GM18517 (cell line): ENCODE data around the gene DENND10.
A peak's percentile ranks its signal among the peaks of the same experiment; 100 is the strongest.
"Not testable (repeated sequence)": the region's sequence is repeated elsewhere in the genome, so short reads cannot be mapped to it uniquely, and the experiment has no call there.

Experiments
- ATAC-seq: cut with Tn5 transposase; IDR thresholded peaks from one replicate; pipeline ENCODE4 v1.9.1; 2021; ENCODE audit warnings: mild to moderate bottlenecking, moderate library complexity; ENCODE audit not compliant: unreplicated experiment

The DENND10 gene

GRCh38 chr10:119129721-119130120 is 25.8 kb downstream of the DENND10 start:
- ATAC-seq, result no peak

- peak; percentile 58 for ATAC-seq
Measured at GRCh38 chr10:119131512-119132240, 27.8 kb downstream of the DENND10 start.

GRCh38 chr10:119132521-119133345 is 28.8 kb downstream of the DENND10 start:
- ATAC-seq, result no peak

- no peak for ATAC-seq
Measured at GRCh38 chr10:119133949-119134348, 30.0 kb downstream of the DENND10 start.

GRCh38 chr10:119135513-119135881 is 31.6 kb downstream of the DENND10 start:
- no peak for ATAC-seq

GRCh38 chr10:119136084-119136483 is 32.2 kb downstream of the DENND10 start:
- no peak for ATAC-seq

GRCh38 chr10:119137878-119138277 is 34.0 kb downstream of the DENND10 start:
- ATAC-seq, result not testable (repeated sequence)

- ATAC-seq, result no peak
Measured at GRCh38 chr10:119138346-119139306, 34.7 kb downstream of the DENND10 start.

- no peak for ATAC-seq
Measured at GRCh38 chr10:119139464-119140067, 35.7 kb downstream of the DENND10 start.

GRCh38 chr10:119140603-119141245 is 36.8 kb downstream of the DENND10 start:
- no peak for ATAC-seq

GRCh38 chr10:119143657-119144056 is 39.7 kb downstream of the DENND10 start:
- no peak for ATAC-seq

- ATAC-seq, result no peak
Measured at GRCh38 chr10:119149157-119149556, 45.2 kb downstream of the DENND10 start.

GRCh38 chr10:119149729-119150128 is 45.8 kb downstream of the DENND10 start:
- no peak for ATAC-seq

- ATAC-seq, result not testable (repeated sequence)
Measured at GRCh38 chr10:119151601-119152000, 47.7 kb downstream of the DENND10 start.

GRCh38 chr10:119153041-119153440 is 49.1 kb downstream of the DENND10 start:
- ATAC-seq, result no peak

- no peak for ATAC-seq
Measured at GRCh38 chr10:119153661-119154060, 49.7 kb downstream of the DENND10 start.

- no peak for ATAC-seq
Measured at GRCh38 chr10:119159332-119159731, 55.4 kb downstream of the DENND10 start.

GRCh38 chr10:119161680-119162451 is 58.0 kb downstream of the DENND10 start:
- ATAC-seq, result no peak

- no peak for ATAC-seq
Measured at GRCh38 chr10:119162452-119163092, 58.7 kb downstream of the DENND10 start.
